ENCODE data around the gene TMC3. TPM values are rescaled to one million over a fixed set of nuclear protein-coding genes. Genes with fewer than 3 reads are reported as not detected.
A peak's percentile ranks its signal among the peaks of the same experiment; 100 is the strongest.

Gene TMC3
- total and polyA plus RNA-seq, 10 donors, result not detected

DNA sequence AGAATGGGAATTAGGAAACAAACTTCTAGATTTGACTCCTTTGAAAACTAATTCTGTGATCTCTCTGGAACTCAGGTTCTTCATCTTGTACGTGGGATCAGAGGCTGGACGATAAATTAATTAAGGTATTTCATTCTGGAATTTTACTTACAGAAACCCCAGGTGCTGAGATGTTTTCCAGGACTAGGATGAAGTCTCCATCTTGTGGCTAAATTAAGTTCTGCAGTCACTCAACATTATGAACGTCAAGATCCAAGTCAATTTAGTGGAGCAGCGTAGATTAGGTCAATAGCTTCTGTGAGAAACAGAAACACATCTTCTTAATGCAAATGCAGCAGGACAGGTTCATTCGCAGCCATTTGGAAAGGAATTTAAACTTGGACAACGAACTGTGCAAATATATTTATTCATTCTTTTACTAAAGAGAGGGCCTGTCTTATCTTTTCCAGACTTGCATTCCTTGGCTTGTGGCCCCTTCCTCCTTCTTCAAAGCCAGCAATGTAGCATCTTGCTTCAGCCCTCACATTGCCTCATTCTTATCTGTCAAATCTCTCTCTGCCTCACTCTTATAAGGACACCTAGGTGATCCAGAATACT is 26.7 kb upstream of the TMC3 start:
- Histone ChIP-seq H3K36me3 (no peaks in the 10 kb centered on the region), H3K9me3 (peaks cover 0 to 3% (median 0%) of the 10 kb centered on the region in 8 donors), H3K27me3 (replicated peaks in 1 of 7) (no peaks in the 10 kb centered on the region), H3K4me1 (no peaks in the 10 kb centered on the region), H3K4me3 (no peak overlapping the region), H3K27ac (no peak overlapping the region)
- intact Hi-C loops (cut with DNase I; ENCODE audit: low total_unique reads), result loop anchor here (2.0 kb wide), 1 partner anchor 126 kb away; no protein-coding TSS in a partner anchor
- no peak for TF ChIP-seq POLR2AphosphoS5 (IDR thresholded peaks at IDR 0.05)
- TF ChIP-seq, protein P1, sequence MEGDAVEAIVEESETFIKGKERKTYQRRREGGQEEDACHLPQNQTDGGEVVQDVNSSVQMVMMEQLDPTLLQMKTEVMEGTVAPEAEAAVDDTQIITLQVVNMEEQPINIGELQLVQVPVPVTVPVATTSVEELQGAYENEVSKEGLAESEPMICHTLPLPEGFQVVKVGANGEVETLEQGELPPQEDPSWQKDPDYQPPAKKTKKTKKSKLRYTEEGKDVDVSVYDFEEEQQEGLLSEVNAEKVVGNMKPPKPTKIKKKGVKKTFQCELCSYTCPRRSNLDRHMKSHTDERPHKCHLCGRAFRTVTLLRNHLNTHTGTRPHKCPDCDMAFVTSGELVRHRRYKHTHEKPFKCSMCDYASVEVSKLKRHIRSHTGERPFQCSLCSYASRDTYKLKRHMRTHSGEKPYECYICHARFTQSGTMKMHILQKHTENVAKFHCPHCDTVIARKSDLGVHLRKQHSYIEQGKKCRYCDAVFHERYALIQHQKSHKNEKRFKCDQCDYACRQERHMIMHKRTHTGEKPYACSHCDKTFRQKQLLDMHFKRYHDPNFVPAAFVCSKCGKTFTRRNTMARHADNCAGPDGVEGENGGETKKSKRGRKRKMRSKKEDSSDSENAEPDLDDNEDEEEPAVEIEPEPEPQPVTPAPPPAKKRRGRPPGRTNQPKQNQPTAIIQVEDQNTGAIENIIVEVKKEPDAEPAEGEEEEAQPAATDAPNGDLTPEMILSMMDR (IDR thresholded peaks at IDR 0.05 in 8 of 11, conservative IDR thresholded peaks at IDR 0.05 in 3 of 11), result peak; percentile 51 to 81 (median 74)
- 28 to 48% (median 31%) methylated on average over 6 of the region's 6 CpGs for WGBS, 5 donors
- no peak for DNase-seq

DNA sequence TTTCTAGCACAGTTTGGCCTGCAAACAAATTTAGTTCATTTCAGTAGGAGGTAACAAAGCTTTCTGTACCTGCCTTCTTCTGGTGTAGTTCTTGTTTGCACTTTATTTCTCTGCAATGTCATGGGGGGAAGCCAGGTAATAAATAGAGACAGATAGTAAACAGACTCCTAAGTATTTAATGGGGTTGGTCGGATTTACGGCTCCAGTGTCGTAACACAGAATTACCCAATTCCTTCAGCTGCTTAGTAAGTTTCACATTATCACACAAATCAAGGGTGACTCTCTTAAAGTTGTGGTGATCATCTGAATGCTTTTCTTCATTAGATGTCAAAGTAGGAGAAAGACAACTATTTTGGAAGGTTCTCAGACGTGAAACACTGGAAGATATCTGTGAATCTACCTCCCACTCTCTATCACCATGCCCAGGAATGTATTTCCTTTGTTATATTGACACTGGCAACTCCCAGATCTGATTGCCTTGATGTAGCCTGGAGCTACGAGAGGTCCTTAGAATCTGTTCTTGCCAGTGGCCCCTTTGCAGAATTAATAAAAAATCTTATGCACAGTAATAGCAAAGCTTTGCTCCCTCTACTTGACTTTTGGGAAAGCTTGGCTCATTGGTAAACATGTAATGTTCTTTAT is 25.0 kb upstream of the TMC3 start:
- intact Hi-C loops (cut with DNase I; ENCODE audit: low total_unique reads), result no loop called here

DNA sequence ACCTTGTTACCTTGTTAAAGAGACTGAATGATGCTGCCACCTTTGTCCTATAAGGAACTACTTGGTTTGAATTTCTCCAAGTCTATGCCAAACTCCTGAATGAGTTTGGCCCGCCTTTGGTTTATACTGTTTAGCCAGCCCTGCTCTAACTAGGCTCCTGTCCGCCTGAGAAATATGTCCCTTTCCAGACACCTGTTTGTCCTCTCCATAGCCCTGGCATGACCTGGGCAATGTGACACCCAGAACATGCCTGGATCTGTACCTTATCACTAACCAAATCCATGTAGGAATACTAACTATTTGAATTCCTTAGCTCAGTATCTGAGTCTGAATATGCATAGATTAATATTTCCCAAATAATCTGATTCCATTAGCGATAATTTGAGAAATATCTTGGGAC is 24.4 kb upstream of the TMC3 start:
- Histone ChIP-seq H3K4me3 (no peak overlapping the region), H3K27me3 (replicated peaks in 1 of 7) (no peaks in the 10 kb centered on the region), H3K4me1 (no peaks in the 10 kb centered on the region), H3K9me3 (peaks cover 0 to 3% (median 0%) of the 10 kb centered on the region in 8 donors), H3K27ac (no peak overlapping the region), H3K36me3 (no peaks in the 10 kb centered on the region)
- no peak for DNase-seq
- 95 to 98% (median 98%) methylated on average over 3 of the region's 3 CpGs for WGBS, 5 donors
- TF ChIP-seq POLR2A (IDR thresholded peaks at IDR 0.05) (no peak), POLR2AphosphoS5 (IDR thresholded peaks at IDR 0.05) (no peak)
- TF ChIP-seq, protein P1 (IDR thresholded peaks at IDR 0.05 in 8 of 11, conservative IDR thresholded peaks at IDR 0.05 in 3 of 11), result no peak
- intact Hi-C loops (cut with DNase I; ENCODE audit: low total_unique reads), result no loop called here

More for the DNA sequence above, 25.0 kb upstream of the TMC3 start:
- TF ChIP-seq POLR2A (IDR thresholded peaks at IDR 0.05) (no peak), POLR2AphosphoS5 (IDR thresholded peaks at IDR 0.05) (no peak)
- TF ChIP-seq, protein P1 (IDR thresholded peaks at IDR 0.05 in 8 of 11, conservative IDR thresholded peaks at IDR 0.05 in 3 of 11), result no peak
- Histone ChIP-seq H3K4me1 (no peaks in the 10 kb centered on the region), H3K36me3 (no peaks in the 10 kb centered on the region), H3K9me3 (peaks cover 0 to 3% (median 0%) of the 10 kb centered on the region in 8 donors), H3K27me3 (replicated peaks in 1 of 7) (no peaks in the 10 kb centered on the region), H3K27ac (no peak overlapping the region), H3K4me3 (no peak overlapping the region)
- no peak for DNase-seq
- 59 to 83% (median 71%) methylated on average over 5 of the region's 5 CpGs for WGBS, 5 donors

GRCh38 chr15:81394603-81395002 is 20.6 kb upstream of the TMC3 start:
- no peak overlapping the region for H3K27ac ChIP-seq
- H3K9me3 ChIP-seq, result no peaks in the 10 kb centered on the region
- no peaks in the 10 kb centered on the region for H3K4me1 ChIP-seq
- no peaks in the 10 kb centered on the region for H3K27me3 ChIP-seq (replicated peaks in 1 of 7)
- TF ChIP-seq, protein P1 (IDR thresholded peaks at IDR 0.05 in 8 of 11, conservative IDR thresholded peaks at IDR 0.05 in 3 of 11), result no peak
- TF ChIP-seq POLR2AphosphoS5 (IDR thresholded peaks at IDR 0.05) (no peak), POLR2A (IDR thresholded peaks at IDR 0.05) (no peak)
- no peak overlapping the region for H3K4me3 ChIP-seq
- DNase-seq, result no peak
- H3K36me3 ChIP-seq, result no peaks in the 10 kb centered on the region
- intact Hi-C loops (cut with DNase I; ENCODE audit: low total_unique reads), result no loop called here

All from spleen (tissue), 11 donors.